Stromal cell of bone marrow (primary cell): ENCODE data around the gene FGF9.

Experiments
- DNase-seq: peaks from one replicate; pipeline ENCODE4 v3.0.0-alpha.2; 2012; ENCODE audit warnings: low read depth

The FGF9 gene

DNA sequence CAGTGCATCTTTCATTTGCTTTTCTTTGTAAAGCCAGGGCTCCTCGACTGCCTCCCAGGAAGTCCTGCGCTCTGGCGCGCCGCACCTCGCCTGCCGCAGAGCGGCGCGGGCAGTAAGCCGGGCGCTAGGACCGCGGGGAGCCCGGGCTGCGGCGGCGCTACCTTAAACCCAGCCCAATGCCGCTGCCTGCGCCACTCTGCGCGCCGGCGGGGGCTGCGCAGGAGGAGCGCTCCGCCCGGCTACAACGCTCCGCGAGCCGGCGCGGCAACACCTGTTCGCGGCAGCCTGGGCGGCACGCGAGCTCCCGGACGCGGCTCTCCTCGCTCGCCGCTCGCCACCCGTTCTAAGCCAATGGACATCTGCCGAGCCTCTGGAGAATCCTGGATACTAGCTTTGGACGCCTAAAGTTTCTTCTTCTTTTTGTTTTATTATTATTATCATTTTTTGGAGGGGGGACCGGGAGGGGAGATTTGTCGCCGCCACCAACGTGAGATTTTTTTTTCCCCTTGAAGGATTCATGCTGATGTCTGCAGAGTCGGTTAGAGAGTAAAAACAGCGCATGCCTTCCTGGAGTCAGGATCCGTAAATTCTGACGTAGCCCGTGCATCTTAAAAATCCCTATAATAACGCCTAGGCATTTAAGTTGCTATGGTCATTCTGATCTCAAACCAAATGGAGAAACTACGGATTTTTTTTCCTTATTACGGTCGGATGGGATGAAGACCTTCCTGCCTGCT, at the start of gene FGF9:
TSS of gene FGF9 (plus strand) at position 191 of the 737 bp plus-strand sequence. CDS start 840 bp downstream, outside the sequence.
- no peak for DNase-seq

DNA sequence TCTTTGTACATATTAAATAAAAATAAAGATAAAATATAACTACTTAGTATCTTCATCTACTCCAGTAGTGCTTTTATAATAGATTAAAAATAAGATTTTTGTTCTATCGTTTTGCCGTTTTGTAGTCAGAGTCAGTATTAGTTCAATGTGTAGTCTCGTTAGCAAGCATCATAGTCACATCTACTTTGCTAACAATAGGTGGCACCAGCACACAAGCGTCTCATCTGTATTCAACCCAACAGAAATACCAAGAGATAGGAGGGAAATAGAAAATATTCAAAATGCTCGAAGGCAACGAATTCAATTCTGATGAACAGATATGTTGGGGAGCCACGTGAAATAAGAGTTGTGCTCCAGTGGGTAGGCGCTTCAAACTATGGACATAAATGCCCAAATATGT, 45.5 kb upstream of the FGF9 start:
- DNase-seq = no peak

DNA sequence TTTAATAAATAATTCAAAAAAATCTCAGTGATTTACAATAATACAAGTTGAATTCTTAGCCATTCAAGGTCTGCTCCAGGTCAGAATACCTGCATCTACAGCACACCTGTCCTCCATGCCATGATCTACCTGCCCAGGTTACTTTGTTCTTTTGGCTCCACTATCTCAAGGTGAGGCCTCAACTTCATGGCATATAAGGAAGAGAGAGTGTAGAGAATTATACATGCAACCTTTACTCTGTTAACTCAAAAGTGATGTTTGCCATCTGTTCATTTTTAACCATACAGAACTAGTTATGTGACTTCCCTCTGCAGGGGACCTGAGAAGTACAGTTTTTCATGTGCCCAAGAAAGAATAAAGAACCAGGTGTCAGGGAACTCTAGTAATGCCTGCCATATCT, 38.7 kb upstream of the FGF9 start:
- no peak for DNase-seq

DNA sequence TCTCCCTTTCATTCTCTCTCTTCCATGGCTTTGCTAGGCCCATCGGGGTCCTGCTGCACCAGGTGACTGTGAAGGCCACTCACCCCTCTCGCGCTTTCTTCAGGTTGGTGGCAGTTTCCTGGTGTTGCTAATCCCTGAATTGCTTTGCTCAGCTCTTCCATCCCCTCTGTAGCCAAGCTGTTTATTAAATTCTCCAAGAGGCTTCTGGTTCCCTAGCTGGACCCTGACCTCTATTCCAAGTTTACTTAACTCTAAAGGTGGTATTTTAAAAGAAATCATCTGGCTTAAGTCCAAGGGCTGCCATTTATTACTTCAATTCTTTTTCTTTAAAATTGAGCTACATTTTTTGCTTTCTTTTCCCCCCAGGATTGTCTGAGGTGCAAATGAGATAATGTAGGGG, 34.2 kb upstream of the FGF9 start:
- DNase-seq = no peak

DNA sequence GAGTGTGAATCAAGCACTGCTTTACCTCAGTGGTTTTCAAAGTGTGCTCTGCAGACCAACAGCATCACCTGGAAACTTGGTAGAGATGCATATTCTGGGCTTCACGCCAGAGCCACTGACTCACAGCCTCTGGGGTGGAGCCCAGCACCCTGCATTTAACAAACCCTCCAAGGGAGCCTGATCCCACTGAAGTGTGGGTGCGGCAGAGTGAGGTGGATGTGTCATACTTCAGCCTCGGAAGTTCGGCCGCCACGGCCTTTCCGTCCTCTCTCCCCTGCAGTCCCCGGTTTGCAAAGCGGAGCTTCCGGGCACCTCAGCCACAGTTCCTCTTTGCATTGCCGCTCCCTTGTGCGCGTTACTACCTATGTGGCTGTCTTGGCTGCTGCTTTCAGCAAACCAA, 33.6 kb upstream of the FGF9 start:
- DNase-seq = no peak

DNA sequence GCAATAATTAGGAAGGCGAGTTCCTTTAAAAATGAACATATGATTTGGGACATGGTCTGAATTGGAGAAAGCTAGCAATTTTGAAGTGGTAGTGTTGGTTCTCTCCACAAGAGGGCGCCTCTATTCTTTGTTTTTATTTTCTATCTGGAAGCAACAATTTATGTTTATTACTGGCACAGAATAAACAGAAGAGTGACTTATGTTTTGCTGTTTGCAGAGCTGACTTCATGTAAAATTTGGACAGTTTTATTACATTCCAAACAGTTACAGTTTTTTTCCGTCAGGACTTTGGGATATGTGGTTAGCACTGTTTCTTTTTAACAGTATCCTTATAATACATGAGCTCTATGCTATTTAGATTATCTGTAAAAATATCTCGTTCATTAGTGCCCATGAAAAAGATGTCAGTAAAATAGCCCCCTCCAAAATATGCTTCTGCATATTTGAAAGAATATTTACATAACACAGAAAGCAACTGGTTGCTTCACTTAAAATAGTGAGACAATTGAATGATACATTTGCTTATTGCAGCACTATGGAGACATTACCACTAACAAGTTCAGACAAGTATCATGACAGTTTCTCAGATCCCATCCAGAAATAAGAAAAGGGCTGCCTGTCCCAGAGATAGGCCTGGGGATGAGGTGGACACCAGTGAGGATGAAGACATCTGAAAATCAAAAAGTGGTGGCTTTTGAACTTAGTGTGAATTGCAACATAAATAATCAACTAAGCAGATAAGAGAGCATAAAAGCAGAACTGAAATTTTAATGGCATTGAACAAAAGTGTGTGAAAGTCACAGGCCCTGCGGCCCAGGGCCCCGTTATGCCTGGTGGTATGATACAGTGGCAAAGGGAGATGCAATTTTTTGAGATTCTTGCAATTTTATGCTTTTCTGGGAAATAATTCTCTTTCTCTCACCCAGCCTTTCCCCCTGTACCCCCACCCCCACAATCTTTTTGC, 32.3 kb upstream of the FGF9 start:
- no peak for DNase-seq

DNA sequence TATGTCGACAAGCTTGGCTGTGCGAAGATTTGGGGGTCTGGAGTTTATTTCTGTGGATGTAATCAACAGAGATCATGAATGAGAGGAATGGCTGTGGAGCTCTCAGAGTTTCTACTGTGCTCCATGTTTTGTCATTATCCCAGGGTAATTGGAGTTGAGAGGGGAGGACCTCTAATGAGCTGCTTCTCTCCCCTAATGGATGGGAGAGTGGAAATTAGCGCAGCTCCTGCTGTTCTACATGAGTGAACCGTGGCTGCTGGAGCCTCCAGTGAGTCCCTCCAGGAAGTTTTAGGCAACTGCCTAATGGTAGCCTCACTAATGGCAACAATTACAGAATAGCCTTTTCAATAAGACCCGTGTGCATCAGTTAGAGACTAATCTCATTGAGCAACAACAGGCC, 31.3 kb upstream of the FGF9 start:
- DNase-seq = no peak

DNA sequence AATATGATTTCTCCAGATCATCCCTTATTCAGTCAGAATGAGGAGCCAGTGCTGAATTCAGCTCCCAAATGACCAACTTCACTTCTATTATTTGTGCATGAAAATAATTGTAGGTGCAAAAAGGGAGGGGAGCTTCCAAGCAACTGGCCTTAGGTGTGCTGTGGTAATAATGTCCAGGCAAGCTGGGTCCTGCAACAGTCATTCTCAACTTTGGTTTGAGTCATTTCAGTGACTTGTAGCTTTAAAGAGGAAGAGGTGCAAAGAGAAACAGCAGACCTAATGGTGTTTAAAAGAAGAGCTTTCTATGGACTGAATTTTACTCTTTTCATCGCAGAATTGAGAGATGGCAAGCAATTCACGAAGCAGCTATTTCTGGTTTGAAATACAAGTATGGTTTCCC, 29.2 kb upstream of the FGF9 start:
- no peak for DNase-seq

DNA sequence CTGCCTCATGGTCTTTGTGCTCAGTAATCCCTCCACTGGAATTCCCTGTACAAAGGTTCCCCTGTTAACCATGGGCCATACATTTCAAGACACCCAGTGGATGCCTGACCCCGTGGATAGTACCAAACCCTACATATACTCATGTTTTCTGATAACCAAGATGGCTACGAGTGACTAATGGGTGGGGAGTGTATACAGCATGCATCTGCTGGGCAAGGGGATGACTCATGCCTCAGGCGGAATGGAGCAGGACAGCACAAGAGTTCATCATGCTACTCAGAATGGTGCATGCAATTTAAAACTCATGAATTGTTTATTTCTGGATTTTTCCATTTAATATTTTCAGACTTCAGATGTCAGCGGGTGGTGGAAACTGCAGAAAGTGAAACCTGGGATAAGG, 13.3 kb upstream of the FGF9 start:
- no peak for DNase-seq

DNA sequence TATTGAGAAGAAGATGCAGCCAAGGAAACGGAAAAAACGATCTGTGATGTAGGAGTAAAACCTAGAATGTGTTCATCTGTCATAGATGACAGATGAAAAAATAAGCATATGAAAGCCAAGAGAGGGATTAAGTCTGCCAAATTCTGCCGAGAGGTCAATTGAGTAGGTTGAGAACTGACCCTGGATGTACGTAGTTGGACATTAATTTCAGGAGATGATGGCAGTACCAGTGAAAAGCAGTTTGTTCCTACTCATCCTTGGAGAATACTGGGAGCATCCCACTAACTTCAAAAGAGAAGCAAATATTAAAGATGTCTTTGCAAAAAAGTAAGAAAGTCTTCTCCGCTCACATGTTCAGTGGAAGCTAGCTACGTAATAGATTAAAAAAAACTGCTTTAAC, 11.8 kb upstream of the FGF9 start:
- no peak for DNase-seq

DNA sequence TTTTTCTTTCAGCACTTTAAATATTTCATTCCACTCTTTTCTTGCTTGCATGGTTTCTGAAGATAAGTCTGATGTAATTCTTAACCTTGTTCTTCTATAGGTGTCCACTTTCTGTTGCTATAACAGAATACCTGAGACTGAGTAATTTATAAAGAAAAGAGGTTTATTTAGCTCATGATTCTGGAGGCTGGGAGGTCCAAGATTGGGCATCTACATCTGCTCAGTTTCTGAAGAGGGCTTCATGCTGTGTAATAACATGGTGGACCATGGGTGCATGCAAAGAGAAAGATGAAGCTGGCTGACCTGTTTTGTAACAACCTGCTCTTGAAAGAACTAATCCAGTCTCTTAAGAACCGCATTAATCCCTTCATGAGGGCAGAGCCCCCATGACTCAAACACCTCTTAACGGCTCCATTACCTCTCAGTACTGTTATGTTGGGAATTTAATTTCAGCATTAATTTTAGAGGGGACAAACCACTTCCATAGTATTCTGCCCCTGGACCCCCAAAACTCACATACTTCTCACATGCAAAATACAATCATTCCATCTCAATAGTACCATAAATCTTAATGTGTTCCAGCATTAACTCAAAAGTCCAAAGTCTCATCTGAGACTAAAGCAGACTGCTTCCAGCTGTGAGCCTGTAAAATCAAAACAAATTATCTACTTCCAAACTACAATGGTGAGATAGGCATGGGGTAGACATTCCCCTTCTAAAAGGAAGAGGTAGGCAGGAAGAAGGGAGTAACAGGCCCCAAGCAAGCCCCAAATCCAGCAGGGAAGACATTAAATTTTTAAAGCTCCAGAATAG, 9.6 kb upstream of the FGF9 start:
- no peak for DNase-seq

DNA sequence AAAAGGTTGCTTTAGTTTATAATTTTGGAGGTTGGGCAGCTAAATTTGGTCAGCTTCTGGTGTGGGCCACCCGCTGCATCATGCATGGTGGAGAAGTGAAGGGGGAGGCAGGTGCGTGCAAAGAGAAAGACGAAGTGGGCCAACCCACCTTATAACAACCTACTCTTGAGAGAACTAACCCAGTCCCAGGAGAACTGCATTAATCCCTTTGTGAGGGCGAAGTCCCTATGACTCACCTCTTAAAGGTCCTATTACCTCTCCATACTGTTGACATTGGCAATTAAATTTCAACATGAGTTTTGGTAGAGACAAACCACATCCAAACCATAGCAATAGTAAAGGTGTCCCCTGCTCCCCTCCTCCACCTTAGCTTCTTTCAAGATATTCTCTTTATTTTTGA, 7.7 kb upstream of the FGF9 start:
- no peak for DNase-seq

DNA sequence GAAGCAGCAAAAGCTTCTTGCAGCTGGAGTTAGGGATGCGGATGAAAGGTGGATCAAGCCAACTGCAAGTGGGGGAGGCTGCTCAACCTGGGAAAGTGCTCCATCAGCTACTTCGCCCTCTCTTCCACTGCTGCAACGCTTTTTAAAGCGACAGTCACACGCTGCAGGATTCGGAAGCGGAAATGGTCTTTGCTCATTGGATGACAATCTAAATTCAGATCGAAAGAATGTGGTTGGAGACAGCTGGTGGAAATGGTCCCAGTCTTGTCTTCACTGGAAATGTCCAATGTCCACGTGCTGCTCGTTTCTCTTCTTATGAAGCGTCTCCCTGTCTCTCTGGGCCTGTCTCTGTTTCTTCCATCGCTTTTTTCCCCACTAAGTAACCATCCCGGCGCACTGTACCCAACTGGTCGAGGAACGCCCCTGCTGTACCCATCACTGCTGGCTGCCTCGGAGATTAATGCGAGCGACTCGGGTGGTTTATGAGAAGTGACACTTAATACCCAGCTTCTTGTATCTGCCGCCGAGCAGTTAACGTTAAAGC, 2.1 kb upstream of the FGF9 start:
- no peak for DNase-seq

DNA sequence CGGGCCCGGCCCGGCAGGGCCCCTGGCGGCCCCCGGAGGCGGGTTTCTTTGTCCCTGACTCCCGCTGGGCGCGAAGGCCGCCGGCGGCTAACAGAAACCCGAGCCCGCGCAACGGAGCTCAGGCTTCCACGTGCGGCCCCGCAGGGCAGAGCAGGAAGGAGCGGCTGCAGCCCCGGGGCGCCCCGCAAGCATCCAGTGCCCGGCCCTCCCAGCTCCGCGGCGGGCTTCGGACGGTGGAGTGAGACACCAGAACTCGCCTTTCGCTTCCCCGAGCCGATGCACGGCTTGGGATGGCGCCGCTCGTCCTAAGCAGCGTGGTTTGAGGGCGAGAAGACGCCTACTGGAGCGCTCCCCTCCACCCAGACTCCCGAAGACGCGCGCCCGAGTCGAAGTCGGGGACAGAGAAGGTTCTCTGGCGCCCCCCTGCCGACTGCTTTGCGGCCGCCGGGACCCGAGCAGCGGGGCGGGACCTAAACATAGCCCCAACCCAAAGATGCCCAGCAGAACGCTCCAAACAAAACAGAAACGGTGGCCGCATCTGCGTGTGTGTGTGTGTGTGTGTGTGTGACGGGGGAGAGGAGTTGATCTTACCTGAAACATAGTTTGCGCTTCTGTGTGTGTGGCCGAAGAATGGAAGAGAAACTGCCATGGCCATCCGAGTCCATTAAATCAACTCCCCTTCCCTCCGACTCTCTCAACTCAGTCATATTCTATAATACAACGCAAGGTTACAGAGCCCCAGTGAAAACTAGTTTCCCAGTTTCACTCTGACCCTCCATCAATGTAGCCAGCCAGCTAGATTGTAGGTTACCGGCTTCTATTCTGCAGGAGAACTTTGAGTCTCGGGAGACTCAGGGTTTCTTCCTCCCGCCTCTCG, 629 bp upstream of the FGF9 start:
- DNase-seq = no peak

DNA sequence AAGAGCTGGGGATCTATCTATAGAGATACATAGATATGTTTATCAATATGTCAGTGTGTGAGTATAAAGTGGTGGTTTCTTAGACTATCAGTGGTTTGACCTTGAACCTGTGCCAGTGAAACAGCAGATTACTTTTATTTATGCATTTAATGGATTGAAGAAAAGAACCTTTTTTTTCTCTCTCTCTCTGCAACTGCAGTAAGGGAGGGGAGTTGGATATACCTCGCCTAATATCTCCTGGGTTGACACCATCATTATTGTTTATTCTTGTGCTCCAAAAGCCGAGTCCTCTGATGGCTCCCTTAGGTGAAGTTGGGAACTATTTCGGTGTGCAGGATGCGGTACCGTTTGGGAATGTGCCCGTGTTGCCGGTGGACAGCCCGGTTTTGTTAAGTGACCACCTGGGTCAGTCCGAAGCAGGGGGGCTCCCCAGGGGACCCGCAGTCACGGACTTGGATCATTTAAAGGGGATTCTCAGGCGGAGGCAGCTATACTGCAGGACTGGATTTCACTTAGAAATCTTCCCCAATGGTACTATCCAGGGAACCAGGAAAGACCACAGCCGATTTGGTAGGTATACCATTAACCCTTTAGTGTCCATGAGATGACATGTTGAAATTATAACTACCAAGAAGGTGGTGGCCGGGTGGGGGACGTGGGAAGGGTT, 880 bp downstream of the FGF9 start:
- no peak for DNase-seq

DNA sequence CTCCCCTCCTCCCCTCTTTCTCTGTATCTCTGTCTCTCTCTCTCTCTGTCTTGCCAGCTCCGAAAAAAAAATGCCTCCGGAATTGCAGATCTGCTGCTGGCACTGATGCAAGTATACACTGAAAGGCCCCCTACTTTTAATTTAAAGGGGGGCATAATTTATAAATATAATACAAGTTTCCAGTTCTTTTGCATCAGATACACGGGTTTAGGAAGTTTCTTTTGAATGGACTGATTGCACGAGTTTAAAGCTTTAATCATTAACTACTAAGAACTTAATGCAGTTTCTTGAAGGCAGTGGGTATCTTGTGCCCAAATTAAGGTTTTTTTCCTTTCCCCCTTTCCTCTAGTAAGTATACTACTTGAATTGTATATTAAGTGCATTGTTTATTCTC, 1.4 kb downstream of the FGF9 start:
- no peak for DNase-seq

DNA sequence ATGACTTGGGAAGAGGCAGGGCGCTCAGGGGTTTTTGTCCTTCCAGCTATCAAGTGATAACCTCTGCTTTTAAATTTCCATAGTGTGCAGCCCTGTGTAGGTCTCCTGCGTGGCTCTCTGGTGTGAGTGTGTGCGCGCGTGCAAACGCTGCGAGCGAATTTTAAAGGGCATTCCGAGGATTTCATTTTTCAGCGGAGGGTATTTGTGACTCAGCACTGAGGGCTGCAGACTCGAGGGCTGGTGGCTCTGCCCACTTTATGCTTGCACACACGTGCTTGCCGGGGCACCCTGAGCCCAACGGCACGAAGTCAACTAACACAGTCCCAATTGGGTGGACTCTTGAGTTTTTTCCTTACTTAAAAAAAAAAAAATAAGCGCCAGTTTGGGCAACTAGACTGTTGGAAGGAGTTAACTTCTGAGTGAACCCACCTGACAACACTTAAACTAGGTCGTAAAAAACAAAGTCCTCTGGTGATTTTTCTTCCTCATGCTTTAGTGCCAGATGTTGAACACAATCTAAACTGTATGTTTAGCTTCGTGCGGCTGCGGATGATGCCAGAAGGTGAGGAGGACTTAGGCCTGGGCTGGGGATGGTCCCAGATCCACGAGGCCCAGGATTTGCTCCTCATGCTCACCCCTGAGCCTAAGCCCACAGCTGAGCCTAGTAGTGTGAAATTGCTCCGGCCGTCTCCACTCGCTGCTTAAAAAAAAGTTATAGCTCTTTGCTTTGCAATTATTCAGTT, 2.1 kb downstream of the FGF9 start:
- no peak for DNase-seq

DNA sequence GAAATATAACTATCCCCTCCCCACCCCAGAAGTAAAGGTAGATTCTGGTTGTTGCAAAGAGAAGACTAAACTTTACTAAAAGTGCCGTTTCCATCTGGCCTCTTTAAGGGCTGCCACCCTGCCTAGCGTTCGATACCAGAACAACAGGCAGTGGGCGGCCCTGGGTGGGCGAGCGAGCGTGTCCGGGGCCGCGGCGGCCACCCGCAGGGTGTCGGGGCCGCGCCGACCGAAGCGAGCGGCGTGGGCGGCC, 2.6 kb downstream of the FGF9 start:
- no peak for DNase-seq

DNA sequence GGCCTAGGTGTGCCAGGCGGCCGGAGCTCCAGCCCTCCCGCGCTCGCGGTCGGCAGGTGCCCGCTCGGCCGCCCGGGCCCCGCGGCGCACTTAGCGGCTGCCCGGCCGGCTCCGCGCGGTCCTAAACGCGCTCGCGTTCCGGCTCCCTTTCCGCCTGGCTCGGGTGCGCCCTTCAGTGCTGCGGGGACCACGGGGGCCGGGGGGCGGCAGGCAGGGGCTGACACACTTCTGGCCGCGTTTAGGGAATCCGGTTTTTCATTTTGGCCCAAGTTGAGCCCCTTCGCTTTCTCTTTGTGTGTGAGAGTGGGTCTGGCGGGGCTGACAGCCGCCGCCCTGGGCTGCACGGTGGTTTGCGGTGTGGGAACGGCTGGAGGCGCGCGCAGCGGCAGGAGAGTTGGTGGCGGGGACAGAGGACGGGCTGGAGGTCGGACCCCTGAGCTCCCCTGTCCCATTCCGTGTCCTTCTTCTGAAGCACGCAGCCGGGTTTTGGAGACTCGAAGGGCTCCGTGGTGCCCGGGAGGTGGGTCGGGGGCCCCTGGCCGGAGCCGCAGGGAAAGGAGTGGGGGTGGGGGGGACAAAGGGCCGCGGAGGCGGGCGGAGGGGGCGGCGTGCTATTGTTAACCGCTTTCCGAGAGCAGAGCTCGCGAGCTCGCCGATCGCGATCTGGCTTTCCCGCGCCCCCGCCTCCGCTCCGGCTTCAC, 3.1 kb downstream of the FGF9 start:
- DNase-seq = no peak
